K562 (cell line): Measurements from ENCODE around the gene CEACAM7. TPM values are rescaled to one million over a fixed set of nuclear protein-coding genes. Genes with fewer than 3 reads are reported as not detected.

Source experiments
- ATAC-seq: fragments of 200-7000 bp; cut with Tn5 transposase; 3 replicates; pipeline ENCODE4 v1.9.1; 2020; ENCODE audit warnings: moderate library complexity
- Bru-seq: library from RNA; stranded (reverse); fragments of 400-500 nt; gene quantifications from one replicate; lab custom pipeline; 2021; lab: Mats Ljungman, UMichigan
- BruChase-seq, 2 experiments: library from RNA; stranded (reverse); fragments of 400-500 nt; gene quantifications; one replicate each; lab custom pipeline; 2021; lab: Mats Ljungman, UMichigan
- BruUV-seq: library from RNA; stranded (reverse); fragments of 400-500 nt; replicated peaks from 2 replicates; lab custom pipeline; 2021; lab: Mats Ljungman, UMichigan
- CTCF ChIA-PET: fragments of 300-600 bp; formaldehyde crosslinking; extraction: SDS; loops from one replicate; lab custom pipeline; 2021; ENCODE audit warnings: low intra/inter-chr PET ratio; lab: Yijun Ruan, JAX
- POLR2A ChIA-PET: fragments of 300-600, 350-650 bp; sonication (Branson Sonifier 250); formaldehyde crosslinking; extraction: SDS; loops from one replicate; lab custom pipeline; 2021; ENCODE audit warnings: antibody characterized with exemption, inconsistent platforms; lab: Yijun Ruan, JAX
- DNase-seq, 4 experiments: peaks; one replicate each; pipeline versions ENCODE4 v3.0.0 to v3.0.0-alpha.2; 2011 to 2018; ENCODE audit warnings: low spot score in 3 of 4, mixed read lengths in 3 of 4; ENCODE audit errors: extremely low read depth in 1 of 4
- FAIRE-seq: peaks from 2 replicates; lab custom pipeline; 2011; peaks lifted over from hg19 to GRCh38; lab: Jason Lieb, UNC
- H2AFZ ChIP-seq: 2 replicates; pipeline ENCODE4 v1.6.0; 2011; ENCODE audit warnings: low read depth, low read length, control low read depth, inconsistent platforms
- H3K27ac ChIP-seq: fragments of 200-600 bp; 3 replicates; pipeline ENCODE4 v1.8.0; 2011; ENCODE audit warnings: low read depth, mild to moderate bottlenecking, control low read depth, inconsistent platforms, low read length, moderate library complexity, mixed read lengths; ENCODE audit errors: extremely low read depth
- H3K27me3 ChIP-seq, 2 experiments: fragments of 300-600 bp in 1 of 2; 2 replicates in 1 of 2; 3 replicates in 1 of 2; pipeline versions ENCODE4 v1.6.0 to v1.8.0; 2011; ENCODE audit warnings: inconsistent platforms in 2 of 2, low read length in 2 of 2, mild to moderate bottlenecking in 1 of 2, mixed read lengths in 1 of 2, moderate library complexity in 1 of 2; ENCODE audit not compliant: control insufficient read depth in 2 of 2, insufficient read depth in 2 of 2
- H3K36me3 ChIP-seq: fragments of 300-600 bp; 3 replicates; pipeline ENCODE4 v1.8.0; 2011; ENCODE audit warnings: mild to moderate bottlenecking, low read length, inconsistent platforms; ENCODE audit not compliant: control insufficient read depth, insufficient read depth
- H3K4me1 ChIP-seq, 2 experiments: fragments of 200-600 bp in 1 of 2; replicated peaks in 1 of 2; 2 replicates in 1 of 2; 3 replicates in 1 of 2; pipeline versions ENCODE4 v1.5.1 to v1.8.0; 2011; ENCODE audit warnings: inconsistent platforms in 2 of 2, low read length in 2 of 2, mild to moderate bottlenecking in 1 of 2, mixed read lengths in 1 of 2, moderate library complexity in 1 of 2; ENCODE audit not compliant: control insufficient read depth in 2 of 2, insufficient read depth in 2 of 2
- H3K4me2 ChIP-seq: 2 replicates; pipeline ENCODE4 v1.6.1; 2011; ENCODE audit warnings: low read length, control low read depth, inconsistent platforms, mixed read lengths; ENCODE audit not compliant: insufficient read depth
- H3K4me3 ChIP-seq: fragments of 200-600 bp; sonication (generic), shearing (Covaris generic); 2 replicates; pipeline ENCODE4 v1.5.1; 2016; ENCODE audit warnings: control low read depth, inconsistent platforms
- H3K79me2 ChIP-seq: fragments of 200-600 bp; 3 replicates; pipeline ENCODE4 v1.8.0; 2011; ENCODE audit warnings: low read length, inconsistent platforms; ENCODE audit not compliant: control insufficient read depth, insufficient read depth
- H3K9ac ChIP-seq, 2 experiments: 2 replicates each; pipeline versions ENCODE4 v1.6.0 to v1.6.1; 2011; ENCODE audit warnings: low read depth in 2 of 2, low read length in 2 of 2, control low read depth in 1 of 2, inconsistent platforms in 1 of 2, mild to moderate bottlenecking in 1 of 2, mixed read lengths in 1 of 2; ENCODE audit not compliant: insufficient read depth in 1 of 2
- H3K9me1 ChIP-seq: one replicate; pipeline ENCODE4 v1.6.0; 2011; ENCODE audit warnings: inconsistent platforms, mild to moderate bottlenecking, low read length, moderate library complexity; ENCODE audit not compliant: control insufficient read depth, insufficient read depth
- H3K9me3 ChIP-seq: replicated peaks from 2 replicates; pipeline ENCODE4 v1.5.1; 2011; ENCODE audit warnings: low read depth, low read length, inconsistent platforms; ENCODE audit not compliant: control insufficient read depth, insufficient read depth
- H4K20me1 ChIP-seq: replicated peaks from 2 replicates; pipeline ENCODE4 v1.6.1; 2011; ENCODE audit warnings: low read length, inconsistent platforms, mixed read lengths; ENCODE audit not compliant: control insufficient read depth, insufficient read depth
- DPF2 ChIP-seq: fragments of 450-650 bp; IDR thresholded peaks from 2 replicates; pipeline ENCODE4 v1.6.1; 2016
- MLLT1 ChIP-seq, 2 experiments: fragments of 450-650 bp; IDR thresholded peaks; 2 replicates each; pipeline ENCODE4 v1.6.1; 2016
- PRMT5 ChIP-seq: sonication (generic); formaldehyde crosslinking; IDR thresholded peaks from 2 replicates; pipeline ENCODE4 v1.5.0; 2020; ENCODE audit warnings: missing genetic modification reagents
- STAT5B ChIP-seq: fragments of 250-450 bp; sonication (Bioruptor Pico); IDR thresholded peaks from 2 replicates; pipeline ENCODE4 v1.8.0; 2021; ENCODE audit warnings: mild to moderate bottlenecking, inconsistent platforms
- TARDBP ChIP-seq: fragments of 450-650 bp; IDR thresholded peaks from 2 replicates; pipeline ENCODE4 v1.6.1; 2016
- ZBTB40 ChIP-seq, 2 experiments: fragments of 450-650 bp in 1 of 2; sonication (generic) in 1 of 2; formaldehyde crosslinking in 1 of 2; IDR thresholded peaks; 2 replicates each; pipeline versions ENCODE4 v1.7.1 to v1.9.0; 2016 to 2022; ENCODE audit warnings: inconsistent platforms in 1 of 2, mild to moderate bottlenecking in 1 of 2, missing genetic modification reagents in 1 of 2
- ZC3H11A ChIP-seq: IDR thresholded peaks from 2 replicates; pipeline ENCODE4 v1.6.1; 2012; ENCODE audit warnings: low read depth, low read length, improper control_type of control experiment
- ZC3H4 ChIP-seq: sonication (generic); formaldehyde crosslinking; IDR thresholded peaks from 2 replicates; pipeline ENCODE4 v1.9.0; 2021; ENCODE audit warnings: missing genetic modification reagents, borderline replicate concordance
- WGBS: fragments of 100-300 bp; shearing (Covaris generic); methylation state at CpG from one replicate; pipeline ENCODE4 v1.1.6; 2016; ENCODE audit warnings: low coverage, mixed read lengths; ENCODE audit not compliant: insufficient coverage; ENCODE audit errors: missing lambda C conversion rate; 5-methylcytosine and 5-hydroxymethylcytosine counted together
- in situ Hi-C: fragments of 300-500 bp; cut with MboI; formaldehyde crosslinking; loops from 4 replicates; pipeline ENCODE4 v1.15.0; 2018; ENCODE audit warnings: inconsistent platforms, mixed read lengths
- intact Hi-C: fragments of 100-400 bp; cut with micrococcal nuclease; formaldehyde crosslinking; loops from 2 replicates; pipeline ENCODE4 v1.14.2; 2022
- long read RNA-seq, 3 experiments: library from polyadenylated mRNA in 2 of 3; library from RNA in 1 of 3; unstranded in 2 of 3; stranded (forward) in 1 of 3; transcript quantifications; one replicate each; pipeline ENCODE4 v2.0.0, GENCODE V29; 2019 to 2022
- polyA minus RNA-seq, 3 experiments: library from RNA; depleted of rRNA, polyadenylated mRNA; stranded (reverse); fragments of >200 nt; gene quantifications; 2 replicates each; pipeline ENCODE4 v1.2.3, GENCODE V29; 2011
- polyA plus RNA-seq, 8 experiments: library from polyadenylated mRNA; depleted of rRNA in 4 of 8; stranded (reverse) in 5 of 8; unstranded in 3 of 8; fragments of >200 nt; fragmentation: Nextera tagmentation in 2 of 8; fragmentation: Illumina TruSeq in 1 of 8; extraction: Ambion mirVana in 2 of 8; extraction: Trizol in 1 of 8; gene quantifications; 2 replicates each; pipeline versions ENCODE4 v1.2.1 to v1.2.3, GENCODE V29; 2011 to 2014; ENCODE audit warnings: inconsistent platforms in 1 of 8, missing spikeins in 1 of 8
- total RNA-seq, 7 experiments: library from RNA; depleted of rRNA in 6 of 7; stranded (reverse); fragments of >200 nt in 6 of 7; fragmentation: Illumina TruSeq in 2 of 7; extraction: Trizol in 2 of 7; gene quantifications; 2 replicates each; pipeline versions ENCODE4 v1.2.1 to v1.2.3, GENCODE V29; 2011 to 2021; ENCODE audit warnings: low replicate concordance in 1 of 7

CEACAM7 gene
- total RNA-seq (2011; cell fraction: chromatin; rRNA removed; ENCODE audit: low replicate concordance), result not detected in 2 replicates
- not detected in 2 replicates for total RNA-seq (2011; cell fraction: nucleolus; rRNA removed)
- not detected in 2 replicates for total RNA-seq (2011; cell fraction: nucleoplasm; rRNA removed)
- total RNA-seq (2014; rRNA removed) (not detected in 2 replicates), total RNA-seq (2014; rRNA removed; fragmentation: Illumina TruSeq; extraction: Trizol) (not detected in 2 replicates), total RNA-seq (2015; rRNA removed; fragmentation: Illumina TruSeq; extraction: Trizol) (not detected in 2 replicates), total RNA-seq (2021) (0.09 TPM in 1 of 2 replicates, not detected in the other), polyA plus RNA-seq (2011; rRNA removed) (not detected in 2 replicates), polyA plus RNA-seq (2014; fragmentation: Illumina TruSeq; extraction: Trizol) (not detected in 2 replicates), polyA plus RNA-seq (2014; fragmentation: Nextera tagmentation; extraction: Ambion mirVana) (not detected), polyA plus RNA-seq (2014; rRNA removed) (not detected in 2 replicates), polyA minus RNA-seq (2011; rRNA and poly(A)+ RNA removed) (not detected in 2 replicates), Bru-seq, nascent RNA (not detected), BruChase-seq, experiment 1, labeled RNA remaining after a 2-hour chase (not detected), BruChase-seq, experiment 2, labeled RNA remaining after a 6-hour chase (not detected)
- not detected in 2 replicates for polyA plus RNA-seq (2011; cell fraction: cytosol; rRNA removed)
- polyA plus RNA-seq (2011; cell fraction: nucleus; rRNA removed), result not detected in 2 replicates
- polyA plus RNA-seq (2012), result not detected in 2 replicates
- polyA minus RNA-seq (2011; cell fraction: cytosol; rRNA and poly(A)+ RNA removed), result not detected in 2 replicates
- not detected in 2 replicates for polyA minus RNA-seq (2011; cell fraction: nucleus; rRNA and poly(A)+ RNA removed)
- long read RNA-seq, experiment 1, result 0 reads
- long read RNA-seq, experiment 2, result 0 reads
- long read RNA-seq, experiment 3, result 0 reads

GRCh38 chr19:41688098-41688497 lies at the start of gene CEACAM7:
TSS of gene CEACAM7 (minus strand) at chr19:41688270. CDS start at chr19:41688165, 105 bp downstream.
- H4K20me1 ChIP-seq, result no peaks in the 10 kb centered on the region
- POLR2A ChIA-PET, result interaction anchor here (0.6 kb wide), 1 partner anchor 76 kb away, joined by 3 read pairs; no protein-coding TSS in a partner anchor
- H3K4me3 ChIP-seq, result no peak within 1 kb of the TSS
- in situ Hi-C loops (no loop called here), intact Hi-C loops (no loop called here)
- BruUV-seq, result no TSS peak
- H3K27ac ChIP-seq, result no peak within 1 kb of the TSS
- H3K9me1 ChIP-seq, result no peaks in the 10 kb centered on the region
- no peak for FAIRE-seq
- no peaks in the 10 kb centered on the region for H3K36me3 ChIP-seq
- CTCF ChIA-PET, result no interaction called here
- 0% methylated on average over 1 of the region's 1 CpG for WGBS
- peaks cover 0 to 4% of the 10 kb centered on the region in 2 experiments; a peak in 2 of 5 replicates for H3K27me3 ChIP-seq
- H3K9me3 ChIP-seq, result no peaks in the 10 kb centered on the region
- no peak for DNase-seq
- H3K79me2 ChIP-seq, result no peaks in the 10 kb centered on the region
- no peak within 1 kb of the TSS for H3K4me2 ChIP-seq
- no peak within 1 kb of the TSS for H2AFZ ChIP-seq
- no peaks in the 10 kb centered on the region; a peak in 1 of 5 replicates for H3K4me1 ChIP-seq
- no peak for ATAC-seq
- H3K9ac ChIP-seq, result no peak within 1 kb of the TSS
- TF ChIP-seq ZC3H4 (CRISPR knock-in tag) (no peak), MLLT1 (IDR thresholded peaks at IDR 0.05) (no peak), PRMT5 (no peak), ZBTB40 (IDR thresholded peaks at IDR 0.05) (no peak), ZBTB40 (CRISPR knock-in tag; IDR thresholded peaks at IDR 0.05) (no peak), STAT5B (CRISPR knock-in tag) (no peak), ZC3H11A (no peak), DPF2 (no peak), TARDBP (no peak)
